Upper lobe of left lung (tissue), 6 donors: Measurements from ENCODE around the gene PHACTR1. TPM values are rescaled to one million over a fixed set of nuclear protein-coding genes. Genes with fewer than 3 reads are reported as not detected.
A peak's percentile ranks its signal among the peaks of the same experiment; 100 is the strongest.

Source experiments
- ATAC-seq, 2 donors: fragments of 200-7000 bp; cut with Tn5 transposase; one replicate each; pipeline ENCODE4 v1.9.1; 2022; ENCODE audit warnings: mild to moderate bottlenecking in 2 of 2, moderate library complexity in 2 of 2; ENCODE audit not compliant: low FRiP score in 2 of 2
- DNase-seq, 2 donors: peaks; one replicate each; pipeline ENCODE4 v3.0.0-alpha.2; 2019 to 2020
- H3K27ac ChIP-seq, 4 donors: fragments of 200-600 bp; sonication (generic); one replicate each; pipeline ENCODE4 v1.5.1; 2016 to 2019
- H3K27me3 ChIP-seq, 4 donors: fragments of 200-600 bp; sonication (generic); one replicate each; pipeline ENCODE4 v1.5.1; 2017 to 2019
- H3K36me3 ChIP-seq, 4 donors: fragments of 200-600 bp; sonication (generic); one replicate each; pipeline ENCODE4 v1.5.1; 2016 to 2019
- H3K4me1 ChIP-seq, 4 donors: fragments of 200-600 bp; sonication (generic); one replicate each; pipeline ENCODE4 v1.5.1; 2018 to 2019
- H3K4me3 ChIP-seq, 4 donors: fragments of 200-600 bp; sonication (generic); one replicate each; pipeline ENCODE4 v1.5.1; 2017 to 2019; ENCODE audit warnings: mild to moderate bottlenecking in 2 of 4, moderate library complexity in 1 of 4
- H3K9me3 ChIP-seq, 4 donors: fragments of 200-600 bp; sonication (generic); one replicate each; pipeline ENCODE4 v1.5.1; 2018 to 2019
- EP300 ChIP-seq, 4 donors: sonication (generic); formaldehyde crosslinking; IDR thresholded peaks; one replicate each; pipeline ENCODE4 v1.5.1; 2017; ENCODE audit warnings: antibody characterized with exemption in 4 of 4, control low read depth in 2 of 4
- POLR2A ChIP-seq, 4 donors: fragments of 450-650 bp; IDR thresholded peaks; one replicate each; pipeline ENCODE4 v1.5.1; 2016 to 2017; ENCODE audit warnings: antibody characterized with exemption in 4 of 4, mild to moderate bottlenecking in 2 of 4
- POLR2AphosphoS5 ChIP-seq, 2 donors: sonication (generic); formaldehyde crosslinking; IDR thresholded peaks; one replicate each; pipeline ENCODE4 v1.5.1; 2017; ENCODE audit warnings: antibody characterized with exemption in 2 of 2
- WGBS, 2 donors: methylation state at CpG; one replicate each; pipeline ENCODE4 v1.1.5; 2017 to 2018; 5-methylcytosine and 5-hydroxymethylcytosine counted together
- total RNA-seq, 6 donors: library from RNA; depleted of rRNA in 4 of 6; stranded (reverse); fragments of >200 nt in 4 of 6; gene quantifications; one replicate each; pipeline versions ENCODE4 v1.1.0 to v1.2.1, GENCODE V29; 2016 to 2021
- TF ChIP-seq, protein P1 (sequence below), 6 experiments: fragments of 450-650 bp in 4 of 6; fragments of 200-600 bp in 2 of 6; sonication (generic) in 2 of 6; IDR thresholded peaks; one replicate each; pipeline ENCODE4 v1.5.1; 2016 to 2019; ENCODE audit warnings: antibody characterized with exemption in 6 of 6
- donor health status: DM: no; HTN: no; CAD: no; lungs with moderate emphysema.
- donor health status: DM: no; HTN: yes; CAD: no; lungs with severe emphysema.

PHACTR1 gene
- total RNA-seq, 6 donors from 2014 or later: 63.2 to 121 (median 90.9) TPM

DNA sequence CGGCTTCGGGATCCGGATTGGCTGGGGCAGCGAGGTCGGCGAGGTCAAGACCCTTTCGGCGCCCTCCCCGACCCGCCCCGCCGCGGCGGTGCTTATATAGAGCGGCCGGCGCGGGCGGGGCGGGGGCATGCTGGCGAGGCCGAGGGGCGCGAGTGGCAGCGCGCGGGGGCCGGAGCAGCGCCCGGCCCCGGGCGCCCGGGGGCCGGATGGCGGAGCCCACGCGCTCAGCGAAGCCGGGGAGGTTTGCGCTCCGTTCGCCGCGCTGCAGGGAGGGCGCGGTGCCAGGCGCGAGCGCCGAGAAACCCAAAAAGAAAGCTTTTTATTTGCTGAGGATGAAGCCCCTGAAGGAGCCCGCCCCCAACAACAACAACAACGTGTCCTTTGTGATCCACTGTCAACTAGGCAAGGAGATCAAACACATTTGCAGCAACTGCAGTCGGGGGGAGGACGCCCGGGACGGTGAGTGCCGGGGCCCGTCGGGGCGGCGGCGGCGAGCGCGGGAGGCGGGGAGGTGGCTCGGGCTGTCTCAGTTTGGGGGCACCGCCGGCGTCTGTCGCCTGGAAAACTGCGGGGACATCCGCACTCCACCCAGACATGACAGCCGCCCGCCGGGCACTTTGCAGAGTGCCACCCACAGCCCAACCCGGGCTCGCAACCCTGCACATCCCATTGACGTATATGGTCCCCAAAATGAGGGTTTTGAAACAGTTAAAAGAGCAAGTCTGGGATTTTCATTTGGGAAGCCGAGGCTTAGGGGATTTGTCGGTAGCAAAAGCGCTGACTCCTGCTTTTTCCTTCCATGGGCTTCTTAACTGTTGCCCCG lies 297.3 kb downstream of the PHACTR1 start:
- WGBS, 2 donors: 3 to 14% methylated on average over 6 to 50 of the region's 83 CpGs
- peak in 1 of 2 donors; percentile 87 for DNase-seq
- H3K36me3 ChIP-seq: no peaks in the 10 kb centered on the region
- no peaks in the 10 kb centered on the region for H3K9me3 ChIP-seq
- peaks cover 9 to 33% (median 30%) of the 10 kb centered on the region in 4 donors for H3K4me1 ChIP-seq
- H3K27ac ChIP-seq: peak overlapping the region in 3 of 4 donors; percentile 43 to 49 (median 47)
- peak in 1 of 4 donors; percentile 10 for TF ChIP-seq POLR2A (IDR thresholded peaks at IDR 0.05)
- TF ChIP-seq EP300 (IDR thresholded peaks at IDR 0.05): no peak
- peak in 1 of 2 donors; percentile 41 for ATAC-seq
- no peaks in the 10 kb centered on the region for H3K27me3 ChIP-seq
- H3K4me3 ChIP-seq: peak overlapping the region in 3 of 4 donors; percentile 58 to 69 (median 60)

DNA sequence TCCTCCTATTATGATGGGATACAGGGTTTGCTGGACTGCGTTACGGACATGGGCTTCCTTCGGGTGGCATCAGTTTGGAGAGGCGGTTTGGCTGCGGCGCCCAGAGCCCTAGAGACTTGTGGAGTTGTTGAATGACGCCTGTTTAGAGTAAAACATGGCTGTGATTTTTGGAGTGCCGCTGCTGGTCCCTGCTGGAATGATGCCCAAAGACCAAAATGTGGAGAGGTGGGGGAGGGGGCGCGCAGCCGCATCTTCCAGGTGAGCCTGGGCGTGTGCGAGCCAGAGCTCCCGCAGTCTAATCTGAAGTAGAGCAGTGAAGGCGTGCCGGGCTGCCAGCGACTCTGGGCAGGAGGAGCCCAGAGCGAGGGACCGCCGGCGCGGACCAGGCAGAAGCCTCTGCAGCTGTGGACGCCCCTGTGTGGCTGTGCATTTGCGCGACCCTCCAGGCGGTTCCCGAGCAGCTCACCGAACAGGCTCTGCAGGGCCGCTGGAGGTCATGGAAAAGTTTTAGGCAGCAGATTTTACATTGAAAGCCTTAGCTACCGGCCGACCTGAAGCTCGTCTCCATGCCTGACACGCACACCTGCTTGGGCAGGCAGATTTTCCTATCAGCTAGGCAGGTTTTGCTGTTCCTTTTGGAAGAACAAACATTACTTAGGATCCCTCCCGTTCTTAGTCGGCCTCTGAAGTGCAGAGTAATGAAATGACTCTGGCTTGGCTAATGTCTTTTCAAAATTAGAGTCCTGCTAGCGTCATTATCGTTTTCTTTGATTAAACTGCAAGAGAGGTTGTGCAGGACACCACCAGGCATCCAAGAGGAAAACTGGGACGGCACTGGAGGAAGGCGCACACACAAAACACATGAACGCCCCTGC lies 298.2 kb downstream of the PHACTR1 start:
- Histone ChIP-seq H3K27ac (peak overlapping the region in 3 of 4 donors; percentile 43 to 49 (median 47)), H3K4me1 (peaks cover 9 to 33% (median 30%) of the 10 kb centered on the region in 4 donors), H3K9me3 (no peaks in the 10 kb centered on the region), H3K27me3 (no peaks in the 10 kb centered on the region), H3K36me3 (no peaks in the 10 kb centered on the region), H3K4me3 (peak overlapping the region in 3 of 4 donors; percentile 58 to 69 (median 60))
- TF ChIP-seq POLR2A (IDR thresholded peaks at IDR 0.05): no peak
- TF ChIP-seq, protein P1, sequence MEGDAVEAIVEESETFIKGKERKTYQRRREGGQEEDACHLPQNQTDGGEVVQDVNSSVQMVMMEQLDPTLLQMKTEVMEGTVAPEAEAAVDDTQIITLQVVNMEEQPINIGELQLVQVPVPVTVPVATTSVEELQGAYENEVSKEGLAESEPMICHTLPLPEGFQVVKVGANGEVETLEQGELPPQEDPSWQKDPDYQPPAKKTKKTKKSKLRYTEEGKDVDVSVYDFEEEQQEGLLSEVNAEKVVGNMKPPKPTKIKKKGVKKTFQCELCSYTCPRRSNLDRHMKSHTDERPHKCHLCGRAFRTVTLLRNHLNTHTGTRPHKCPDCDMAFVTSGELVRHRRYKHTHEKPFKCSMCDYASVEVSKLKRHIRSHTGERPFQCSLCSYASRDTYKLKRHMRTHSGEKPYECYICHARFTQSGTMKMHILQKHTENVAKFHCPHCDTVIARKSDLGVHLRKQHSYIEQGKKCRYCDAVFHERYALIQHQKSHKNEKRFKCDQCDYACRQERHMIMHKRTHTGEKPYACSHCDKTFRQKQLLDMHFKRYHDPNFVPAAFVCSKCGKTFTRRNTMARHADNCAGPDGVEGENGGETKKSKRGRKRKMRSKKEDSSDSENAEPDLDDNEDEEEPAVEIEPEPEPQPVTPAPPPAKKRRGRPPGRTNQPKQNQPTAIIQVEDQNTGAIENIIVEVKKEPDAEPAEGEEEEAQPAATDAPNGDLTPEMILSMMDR (IDR thresholded peaks at IDR 0.05): no peak
- TF ChIP-seq POLR2AphosphoS5 (IDR thresholded peaks at IDR 0.05): no peak
- TF ChIP-seq EP300 (IDR thresholded peaks at IDR 0.05): no peak
- 48 to 81% methylated on average over 24 to 37 of the region's 40 CpGs for WGBS, 2 donors
- DNase-seq (peak; percentile 41 to 83), ATAC-seq (peak; percentile 34 to 50)

DNA sequence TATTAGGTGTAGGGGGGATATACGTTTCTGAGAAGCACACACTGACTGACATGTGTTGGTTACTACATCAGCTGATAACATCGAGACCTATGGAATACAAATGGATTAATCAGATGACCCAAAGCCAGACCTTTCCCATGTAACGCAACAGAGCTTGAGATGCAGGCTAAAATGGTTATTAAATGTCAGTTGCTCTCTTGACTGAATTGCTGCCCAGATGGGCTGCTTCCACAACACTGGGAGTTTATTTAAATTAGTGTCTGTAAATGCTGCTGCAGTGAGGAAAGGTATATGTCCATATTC lies 298.8 kb downstream of the PHACTR1 start:
- no peak overlapping the region for H3K27ac ChIP-seq
- DNase-seq (no peak), ATAC-seq (no peak)
- H3K27me3 ChIP-seq: no peaks in the 10 kb centered on the region
- TF ChIP-seq POLR2AphosphoS5 (IDR thresholded peaks at IDR 0.05): no peak
- TF ChIP-seq, protein P1 (IDR thresholded peaks at IDR 0.05): no peak
- TF ChIP-seq POLR2A (IDR thresholded peaks at IDR 0.05): no peak
- no peak for TF ChIP-seq EP300 (IDR thresholded peaks at IDR 0.05)
- H3K4me1 ChIP-seq: peaks cover 9 to 33% (median 30%) of the 10 kb centered on the region in 4 donors
- no peaks in the 10 kb centered on the region for H3K9me3 ChIP-seq
- H3K36me3 ChIP-seq: no peaks in the 10 kb centered on the region
- WGBS, 2 donors: 66 to 79% methylated on average over 3 of the region's 3 CpGs
- peak overlapping the region in 2 of 4 donors; percentile 60 to 69 for H3K4me3 ChIP-seq

DNA sequence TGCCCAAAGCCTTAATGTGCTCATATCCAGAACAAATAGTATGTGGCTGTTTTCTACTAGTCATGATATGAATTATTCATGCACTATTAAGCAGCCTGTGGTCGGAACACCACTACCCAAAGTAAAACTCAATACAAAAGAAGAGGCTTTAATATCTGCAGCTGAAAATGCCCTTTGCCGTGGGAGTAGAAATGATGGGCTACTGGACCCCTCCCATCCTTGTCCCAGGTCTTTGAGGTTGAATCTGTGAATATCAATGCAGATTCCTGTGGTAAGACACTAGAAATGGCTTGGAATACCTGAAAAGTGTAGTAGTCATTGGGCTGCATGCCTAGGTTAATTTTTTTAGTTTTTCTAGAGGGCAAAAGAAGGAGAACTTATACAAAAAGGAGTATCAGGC lies 308.0 kb downstream of the PHACTR1 start:
- Histone ChIP-seq H3K27me3 (no peaks in the 10 kb centered on the region), H3K4me1 (peaks cover 0 to 21% (median 4%) of the 10 kb centered on the region in 4 donors), H3K27ac (no peak overlapping the region), H3K4me3 (no peak overlapping the region), H3K9me3 (no peaks in the 10 kb centered on the region), H3K36me3 (no peaks in the 10 kb centered on the region)
- WGBS, 2 donors: 76 to 93% methylated on average over 2 of the region's 2 CpGs
- DNase-seq: no peak
- no peak for TF ChIP-seq POLR2A (IDR thresholded peaks at IDR 0.05)
- TF ChIP-seq, protein P1 (IDR thresholded peaks at IDR 0.05): no peak
- TF ChIP-seq POLR2AphosphoS5 (IDR thresholded peaks at IDR 0.05): no peak
- TF ChIP-seq EP300 (IDR thresholded peaks at IDR 0.05): no peak
- no peak for ATAC-seq

DNA sequence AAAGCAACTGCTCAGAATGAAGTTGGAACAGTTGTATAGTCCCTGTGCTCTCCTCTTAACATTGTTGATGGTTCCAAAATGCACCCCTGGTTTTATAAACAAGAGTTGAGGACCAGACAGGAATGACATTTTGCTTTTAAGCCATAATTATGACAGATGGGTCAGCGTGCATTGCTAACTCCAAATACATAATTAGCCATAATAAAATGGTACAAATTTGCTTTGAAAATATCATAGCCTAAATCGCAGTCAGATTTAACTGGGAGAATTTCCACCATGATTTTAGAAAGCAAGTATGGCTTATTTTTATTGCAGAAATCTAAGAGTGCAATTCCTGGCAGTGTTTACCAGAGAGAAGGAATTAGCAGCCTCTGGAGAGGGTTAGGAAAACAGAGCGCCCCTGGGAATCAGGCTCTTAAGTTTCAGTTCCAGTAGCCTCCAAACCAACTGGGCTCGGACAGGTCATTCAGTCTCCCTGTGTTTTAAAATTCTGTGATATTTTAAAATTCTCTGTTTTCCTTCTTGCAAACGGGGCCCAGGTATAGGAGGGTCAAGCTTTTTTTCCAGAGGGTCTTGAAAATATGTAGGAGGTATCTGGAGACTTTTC lies 309.4 kb downstream of the PHACTR1 start:
- H3K27me3 ChIP-seq: no peaks in the 10 kb centered on the region
- 71 to 73% methylated on average over 5 of the region's 5 CpGs for WGBS, 2 donors
- ATAC-seq: no peak
- H3K9me3 ChIP-seq: no peaks in the 10 kb centered on the region
- H3K27ac ChIP-seq: no peak overlapping the region
- TF ChIP-seq, protein P1 (IDR thresholded peaks at IDR 0.05): no peak
- TF ChIP-seq POLR2A (IDR thresholded peaks at IDR 0.05) (no peak), EP300 (IDR thresholded peaks at IDR 0.05) (no peak), POLR2AphosphoS5 (IDR thresholded peaks at IDR 0.05) (no peak)
- peaks cover 0 to 21% (median 4%) of the 10 kb centered on the region in 4 donors for H3K4me1 ChIP-seq
- no peaks in the 10 kb centered on the region for H3K36me3 ChIP-seq
- H3K4me3 ChIP-seq: no peak overlapping the region
- DNase-seq: no peak
